ENCODE data around the gene POU6F2.

DNA sequence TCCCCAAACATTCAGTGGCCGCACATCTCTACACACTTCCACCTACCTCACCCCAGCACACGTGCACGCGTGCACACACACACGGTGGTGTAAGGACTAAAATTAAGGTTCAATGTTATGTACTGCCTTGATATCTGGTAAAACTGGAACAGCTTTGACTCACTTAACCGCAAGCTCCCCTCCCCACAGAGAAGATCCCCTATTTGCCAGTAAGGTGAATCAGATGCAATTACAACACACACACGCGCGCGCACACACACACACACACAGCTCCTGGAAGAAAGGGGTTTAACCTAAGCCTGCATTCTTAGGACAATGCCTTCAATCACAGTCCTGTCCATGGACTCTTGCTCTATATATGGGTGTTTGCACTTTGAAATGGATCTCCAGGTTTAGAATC is 43.2 kb upstream of the POU6F2 start:
- TF ChIP-seq, protein P1, sequence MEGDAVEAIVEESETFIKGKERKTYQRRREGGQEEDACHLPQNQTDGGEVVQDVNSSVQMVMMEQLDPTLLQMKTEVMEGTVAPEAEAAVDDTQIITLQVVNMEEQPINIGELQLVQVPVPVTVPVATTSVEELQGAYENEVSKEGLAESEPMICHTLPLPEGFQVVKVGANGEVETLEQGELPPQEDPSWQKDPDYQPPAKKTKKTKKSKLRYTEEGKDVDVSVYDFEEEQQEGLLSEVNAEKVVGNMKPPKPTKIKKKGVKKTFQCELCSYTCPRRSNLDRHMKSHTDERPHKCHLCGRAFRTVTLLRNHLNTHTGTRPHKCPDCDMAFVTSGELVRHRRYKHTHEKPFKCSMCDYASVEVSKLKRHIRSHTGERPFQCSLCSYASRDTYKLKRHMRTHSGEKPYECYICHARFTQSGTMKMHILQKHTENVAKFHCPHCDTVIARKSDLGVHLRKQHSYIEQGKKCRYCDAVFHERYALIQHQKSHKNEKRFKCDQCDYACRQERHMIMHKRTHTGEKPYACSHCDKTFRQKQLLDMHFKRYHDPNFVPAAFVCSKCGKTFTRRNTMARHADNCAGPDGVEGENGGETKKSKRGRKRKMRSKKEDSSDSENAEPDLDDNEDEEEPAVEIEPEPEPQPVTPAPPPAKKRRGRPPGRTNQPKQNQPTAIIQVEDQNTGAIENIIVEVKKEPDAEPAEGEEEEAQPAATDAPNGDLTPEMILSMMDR (IDR thresholded peaks at IDR 0.05; ENCODE audit: low read depth, low read length, poor library complexity, severe bottlenecking) = no peak
- no peak for TF ChIP-seq EZH2phosphoT487 (IDR thresholded peaks at IDR 0.05; ENCODE audit: borderline replicate concordance, low read length)

Measured in DOHH2 (cell line).